D721Med (cell line): ENCODE results near the gene TBCB.

ENCODE experiments used
- DNase-seq: peaks from one replicate; pipeline ENCODE4 v3.0.0; 2011; ENCODE audit warnings: low spot score; ENCODE audit not compliant: insufficient read length
- FAIRE-seq: peaks from 2 replicates; lab custom pipeline; 2011; peaks lifted over from hg19 to GRCh38; lab: Jason Lieb, UNC
- CTCF ChIP-seq: IDR thresholded peaks from 2 replicates; pipeline ENCODE4 v1.5.1; 2012; ENCODE audit warnings: mild to moderate bottlenecking, control low read depth; ENCODE audit not compliant: insufficient read depth; ENCODE audit errors: missing control alignments

TBCB gene

GRCh38 chr19:36092566-36092965 lies 22.7 kb upstream of the TBCB start:
- no peak for FAIRE-seq
- no peak for DNase-seq
- TF ChIP-seq CTCF = no peak

- TF ChIP-seq CTCF = no peak
- DNase-seq (no peak), FAIRE-seq (no peak)
Observed at GRCh38 chr19:36093146-36093662, 22.1 kb upstream of the TBCB start.

DNA sequence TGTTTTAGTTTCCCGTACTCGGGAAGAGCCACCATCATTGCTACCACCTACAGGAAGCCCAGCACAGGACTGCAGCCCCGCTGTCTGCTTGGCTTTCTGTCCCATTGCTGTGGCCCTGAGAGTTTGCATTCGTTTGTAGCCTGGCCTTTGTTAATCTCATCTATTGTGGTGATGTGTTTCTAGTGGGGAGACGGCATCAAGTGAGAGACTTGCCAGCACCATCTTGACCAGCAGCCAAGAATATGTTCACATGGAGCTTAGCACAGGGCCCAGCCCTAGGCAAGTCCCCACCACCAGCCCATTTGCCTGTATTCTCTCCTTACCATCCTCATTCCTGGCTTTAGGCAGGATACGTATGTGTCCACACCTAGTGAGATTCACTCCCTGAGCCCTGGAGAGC lies 21.6 kb upstream of the TBCB start:
- TF ChIP-seq CTCF = no peak
- DNase-seq = no peak
- no peak for FAIRE-seq

DNA sequence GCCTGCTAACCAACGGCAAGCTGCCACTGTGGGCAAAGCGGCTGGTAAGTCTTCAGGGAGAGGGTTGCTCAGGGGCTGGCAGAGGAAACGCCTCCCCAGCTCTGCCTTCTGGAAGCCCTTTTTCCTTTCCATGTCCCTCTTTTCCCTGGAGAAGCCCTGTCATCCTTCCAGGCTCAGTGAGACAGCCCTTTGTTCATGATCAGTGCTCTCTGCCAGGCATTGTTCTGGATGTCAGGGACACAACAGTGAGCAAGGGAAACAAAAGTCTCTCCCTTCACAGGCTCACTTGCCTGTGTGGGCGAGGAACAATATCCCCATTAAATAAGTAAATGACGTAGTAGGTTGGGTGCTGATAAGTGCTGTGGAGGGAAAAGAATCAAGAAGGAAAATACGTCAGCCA lies 18.2 kb upstream of the TBCB start:
- DNase-seq = no peak
- TF ChIP-seq CTCF = no peak
- FAIRE-seq = no peak

DNA sequence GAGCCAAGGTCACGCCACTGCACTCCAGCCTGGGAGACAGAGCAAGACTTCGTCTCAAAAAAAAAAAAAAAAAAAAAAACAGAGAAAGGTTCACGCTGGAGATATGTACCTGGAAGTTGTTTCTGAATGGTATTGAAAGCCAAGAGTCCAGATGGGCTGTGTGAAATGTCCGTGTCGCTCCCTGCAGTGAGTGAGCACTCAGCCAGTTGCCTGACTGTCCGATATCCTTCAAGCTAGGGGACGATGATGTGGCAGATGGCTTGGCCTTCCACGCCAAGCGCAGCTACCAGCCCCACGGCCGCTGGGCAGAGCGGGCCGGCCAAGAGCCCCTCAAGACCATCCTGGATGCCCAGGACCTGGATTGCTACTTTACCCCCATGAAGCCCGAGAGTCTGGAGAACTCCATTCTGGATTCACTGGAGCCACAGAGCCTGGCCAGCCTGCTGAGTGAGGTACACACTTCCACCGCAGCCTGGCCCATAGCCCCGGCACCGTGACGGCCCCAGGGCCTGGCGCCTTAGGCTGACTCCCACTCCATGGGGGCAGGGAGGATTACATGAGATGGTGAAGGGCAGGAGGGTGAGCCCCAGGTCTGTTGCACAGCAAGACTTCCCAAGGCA lies 16.0 kb upstream of the TBCB start:
- no peak for TF ChIP-seq CTCF
- DNase-seq (no peak), FAIRE-seq (no peak)

- DNase-seq (no peak), FAIRE-seq (no peak)
- no peak for TF ChIP-seq CTCF
Observed at GRCh38 chr19:36100476-36100875, 14.8 kb upstream of the TBCB start.

- TF ChIP-seq CTCF = no peak
- DNase-seq (no peak), FAIRE-seq (no peak)
Observed at GRCh38 chr19:36101550-36102327, 13.5 kb upstream of the TBCB start.
